RKO (cell line): Measurements from ENCODE around the gene USP33.
"Not testable (repeated sequence)": the region's sequence is repeated elsewhere in the genome, so short reads cannot be mapped to it uniquely, and the experiment has no call there.

Experiments used
- DNase-seq: peaks from one replicate; pipeline ENCODE4 v3.0.0-alpha.2; 2016; ENCODE audit warnings: low spot score

The USP33 gene

GRCh38 chr1:77739235-77739634, 20.4 kb downstream of the USP33 start:
- no peak for DNase-seq

- DNase-seq, result no peak
Measured at GRCh38 chr1:77732090-77732489, 27.6 kb downstream of the USP33 start.

GRCh38 chr1:77725706-77726105, 33.9 kb downstream of the USP33 start:
- DNase-seq, result no peak

GRCh38 chr1:77718181-77718580, 41.5 kb downstream of the USP33 start:
- DNase-seq, result no peak

GRCh38 chr1:77716065-77716464, 43.6 kb downstream of the USP33 start:
- DNase-seq, result no peak

- no peak for DNase-seq
Measured at GRCh38 chr1:77709727-77710126, 49.9 kb downstream of the USP33 start.

- DNase-seq, result no peak
Measured at GRCh38 chr1:77706321-77706720, 53.3 kb downstream of the USP33 start.

- no peak for DNase-seq
Measured at GRCh38 chr1:77704736-77705135, 54.9 kb downstream of the USP33 start.

GRCh38 chr1:77699673-77700072, 60.0 kb downstream of the USP33 start:
- DNase-seq, result not testable (repeated sequence)

- no peak for DNase-seq
Measured at GRCh38 chr1:77697441-77697840, 62.2 kb downstream of the USP33 start.

- DNase-seq, result no peak
Measured at GRCh38 chr1:77688939-77689338, 70.7 kb downstream of the USP33 start.

GRCh38 chr1:77687519-77687906, 72.1 kb downstream of the USP33 start:
- DNase-seq, result no peak

GRCh38 chr1:77686796-77687518, 72.7 kb downstream of the USP33 start:
- DNase-seq, result no peak

GRCh38 chr1:77683160-77684148, 76.2 kb downstream of the USP33 start:
- peak; percentile 94 for DNase-seq

GRCh38 chr1:77682460-77683159, 77.0 kb downstream of the USP33 start, which contains the start of gene ZZZ3:
Gene ZZZ3, minus strand, starts transcription at chr1:77682658. Its CDS starts 49,304 bp downstream, at chr1:77633354.
- peak; percentile 94 for DNase-seq

GRCh38 chr1:77680173-77680572, 79.5 kb downstream of the USP33 start:
- DNase-seq, result no peak

- no peak for DNase-seq
Measured at GRCh38 chr1:77678660-77679610, 80.7 kb downstream of the USP33 start.

GRCh38 chr1:77674807-77675206, 84.8 kb downstream of the USP33 start:
- not testable (repeated sequence) for DNase-seq

GRCh38 chr1:77673716-77674355, 85.8 kb downstream of the USP33 start:
- no peak for DNase-seq

GRCh38 chr1:77673030-77673429, 86.6 kb downstream of the USP33 start:
- DNase-seq, result no peak

- DNase-seq, result no peak
Measured at GRCh38 chr1:77672374-77672773, 87.3 kb downstream of the USP33 start.
